ENCODE results near the gene MON1A.

- no peak for TF ChIP-seq CTCF (IDR thresholded peaks at IDR 0.05)
- TF ChIP-seq EP300 (IDR thresholded peaks at IDR 0.05) = no peak
These were observed 45.6 kb downstream of the MON1A start for GRCh38 chr3:49883998-49884397.
